ENCODE measurements around the gene ROR2.

ROR2 gene

DNA sequence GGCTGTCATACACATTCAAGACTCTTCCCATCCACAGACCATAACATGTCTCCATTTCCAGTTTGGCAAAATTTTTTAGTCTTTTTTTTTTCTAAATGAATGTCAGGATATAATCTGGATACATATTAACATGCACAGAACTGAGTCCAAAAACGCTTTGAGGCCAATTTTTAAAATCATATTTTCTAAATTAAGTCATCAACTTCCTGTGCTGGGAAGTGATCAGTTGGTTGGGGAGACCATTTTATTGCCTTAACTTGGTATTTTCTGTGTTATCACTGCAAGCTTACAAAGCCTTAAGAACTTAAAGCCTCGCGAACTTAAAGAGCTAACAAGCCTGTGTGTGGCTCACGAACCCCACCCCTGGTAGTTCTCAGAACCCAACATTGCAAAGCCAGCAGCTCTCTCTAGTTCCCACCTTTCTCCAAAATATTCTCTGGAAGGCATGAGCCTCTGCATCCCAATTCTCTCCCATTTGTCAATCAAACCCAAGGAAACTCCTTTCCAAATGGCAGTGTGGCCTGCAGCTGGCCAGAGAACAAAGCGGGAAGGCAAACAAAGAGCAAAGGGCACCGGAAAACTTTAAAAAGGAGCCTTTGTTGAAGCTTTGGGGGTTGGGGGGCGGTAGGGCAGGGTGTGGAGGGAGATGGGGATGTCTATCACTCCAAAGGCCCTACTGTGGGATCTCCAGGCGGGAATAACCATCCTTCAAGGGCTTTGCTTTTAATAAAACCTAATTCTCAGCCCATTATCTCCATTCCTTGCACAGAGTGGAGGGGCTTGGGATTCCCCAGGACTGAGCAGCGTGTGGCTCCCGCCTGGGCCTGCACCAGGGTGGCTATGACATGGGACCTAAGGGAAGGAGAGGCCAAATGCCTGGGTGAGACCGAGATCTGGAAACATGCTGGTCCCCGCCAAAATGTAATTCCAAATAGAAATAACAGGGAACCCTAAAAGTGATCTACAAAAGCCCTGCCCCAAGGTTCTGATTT is 65.0 kb downstream of the ROR2 start:
- peak in 1 of 10 donors; percentile 35 for DNase-seq
- intact Hi-C loops (cut with DNase I), result no loop called here

DNA sequence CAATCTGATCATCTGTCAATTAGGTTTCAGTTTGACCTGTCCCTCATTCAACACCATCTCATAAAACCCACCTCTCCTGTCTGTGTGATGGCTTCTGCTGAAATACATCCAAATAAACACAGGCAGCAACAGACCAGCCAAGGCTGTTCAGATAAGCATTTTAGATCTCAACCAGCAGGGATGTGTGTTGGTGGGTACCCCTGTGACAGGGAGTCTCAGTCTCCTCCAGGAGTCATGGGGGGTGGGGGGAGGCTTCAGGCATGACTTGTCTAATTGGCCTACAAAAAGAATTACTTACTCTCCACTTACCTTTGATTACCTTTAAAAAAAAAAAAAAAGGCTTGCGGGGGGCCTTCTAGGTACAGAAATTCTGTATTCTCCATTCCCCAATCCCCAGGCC is 65.9 kb downstream of the ROR2 start:
- intact Hi-C loops (cut with DNase I), result no loop called here
- DNase-seq, result no peak

- no peak for DNase-seq
- intact Hi-C loops (cut with DNase I), result no loop called here
Measured at GRCh38 chr9:91883503-91883902, 66.5 kb downstream of the ROR2 start.

DNA sequence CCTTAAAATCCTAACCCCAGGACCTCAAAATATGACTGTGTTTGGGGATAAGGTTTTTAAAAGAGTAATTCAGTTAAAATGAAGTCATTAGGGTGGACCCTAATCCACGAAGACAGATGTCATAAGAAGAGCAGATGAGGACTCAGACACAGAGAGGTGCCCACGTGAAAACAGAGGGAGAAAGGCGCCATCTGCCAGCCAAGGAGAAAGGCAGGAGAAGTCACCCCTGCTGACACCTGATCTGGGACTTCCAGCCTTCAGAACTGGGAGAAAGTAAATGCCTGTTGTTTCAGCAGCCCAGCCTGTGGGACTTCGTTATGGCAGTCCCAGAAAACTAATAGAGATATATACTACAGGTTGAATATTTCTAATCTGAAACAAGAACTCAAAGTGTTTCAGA is 67.4 kb downstream of the ROR2 start:
- DNase-seq, result no peak
- intact Hi-C loops (cut with DNase I), result no loop called here

- no peak for DNase-seq
- intact Hi-C loops (cut with DNase I), result no loop called here
Measured at GRCh38 chr9:91880378-91880972, 69.6 kb downstream of the ROR2 start.

- intact Hi-C loops (cut with DNase I), result no loop called here
- no peak for DNase-seq
Measured at GRCh38 chr9:91879231-91879630, 70.8 kb downstream of the ROR2 start.

DNA sequence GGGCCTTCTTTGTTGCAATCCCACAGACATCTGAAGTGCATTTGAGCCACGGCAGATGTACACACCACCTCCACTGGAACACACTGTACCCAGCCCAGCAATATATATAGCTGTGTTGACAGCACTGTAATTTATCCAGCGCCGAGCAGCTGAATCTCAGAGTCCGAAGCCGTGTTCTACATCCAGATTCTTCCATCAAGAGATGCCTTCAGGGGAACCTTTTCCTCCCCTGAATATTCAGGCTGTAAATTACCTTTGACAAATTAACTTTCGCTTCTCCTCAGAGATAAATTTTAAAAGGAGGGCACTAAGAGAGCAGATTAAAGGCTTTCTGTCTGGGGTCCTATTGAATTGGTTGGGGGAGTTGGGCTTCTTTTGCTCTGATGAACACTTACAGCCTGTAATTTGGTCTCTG is 76.4 kb downstream of the ROR2 start:
- intact Hi-C loops (cut with DNase I), result no loop called here
- DNase-seq, result peak in 1 of 10 donors; percentile 31

GRCh38 chr9:91868732-91869391 is 81.2 kb downstream of the ROR2 start:
- intact Hi-C loops (cut with DNase I), result no loop called here
- DNase-seq, result peak in 1 of 10 donors; percentile 20

GRCh38 chr9:91867740-91868139 is 82.3 kb downstream of the ROR2 start:
- DNase-seq, result no peak
- intact Hi-C loops (cut with DNase I), result no loop called here

GRCh38 chr9:91865041-91865440 is 85.0 kb downstream of the ROR2 start:
- intact Hi-C loops (cut with DNase I), result no loop called here

GRCh38 chr9:91864380-91864779 is 85.6 kb downstream of the ROR2 start:
- intact Hi-C loops (cut with DNase I), result no loop called here

More at GRCh38 chr9:91865041-91865440, 85.0 kb downstream of the ROR2 start:
- no peak for DNase-seq

GRCh38 chr9:91863469-91863868 is 86.6 kb downstream of the ROR2 start:
- DNase-seq, result no peak
- intact Hi-C loops (cut with DNase I), result no loop called here

More at GRCh38 chr9:91864380-91864779, 85.6 kb downstream of the ROR2 start:
- peak in 1 of 10 donors; percentile 68 for DNase-seq

GRCh38 chr9:91858213-91859030 is 91.6 kb downstream of the ROR2 start:
- intact Hi-C loops (cut with DNase I), result no loop called here
- peak in 1 of 10 donors; percentile 30 for DNase-seq

DNA sequence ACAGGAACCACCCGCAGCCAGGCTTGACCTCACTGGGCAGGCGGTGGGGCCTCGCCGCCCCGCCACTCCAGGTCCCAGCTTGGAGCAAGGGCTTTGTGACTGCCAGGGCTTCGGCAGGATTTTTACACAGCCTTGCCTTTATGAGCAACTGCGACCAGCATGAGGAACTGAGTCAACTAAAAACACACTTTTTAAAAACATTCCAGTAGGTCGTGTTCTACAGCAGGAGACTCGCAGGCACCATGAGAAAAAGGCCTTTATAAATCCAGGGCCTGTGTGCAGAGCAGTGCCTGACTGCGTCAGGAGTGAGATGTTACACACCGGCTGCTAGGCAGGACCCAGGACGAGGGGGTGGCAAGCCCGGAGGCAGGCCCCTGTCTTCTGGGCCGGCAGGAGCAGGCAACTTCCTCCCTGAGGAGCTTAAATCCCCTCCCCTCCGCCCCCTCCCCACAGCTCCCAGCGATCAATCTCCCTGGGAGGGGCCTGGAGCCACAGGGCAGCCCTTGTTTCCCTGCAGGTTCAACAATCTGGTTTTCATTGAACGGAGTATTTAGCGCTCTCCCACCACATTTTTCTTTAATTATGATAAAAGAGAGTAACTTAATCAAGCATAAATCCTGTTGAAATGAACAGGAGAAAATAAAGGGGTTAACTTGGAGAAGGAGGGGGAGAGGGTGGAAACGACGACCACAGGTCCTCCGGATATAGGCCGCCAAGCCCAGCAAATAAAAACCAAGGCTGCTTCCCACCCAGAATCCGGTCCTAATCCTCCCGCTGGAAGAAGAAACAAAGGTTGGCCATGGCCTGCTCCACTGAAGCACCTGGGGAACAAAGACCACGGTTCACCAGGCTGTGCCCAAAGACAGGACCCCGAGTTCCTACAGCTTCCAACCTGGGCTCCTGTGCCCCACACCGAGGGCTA is 92.5 kb downstream of the ROR2 start:
- peak in 1 of 10 donors; percentile 34 for DNase-seq
- intact Hi-C loops (cut with DNase I), result no loop called here

- peak in 1 of 10 donors; percentile 15 for DNase-seq
- intact Hi-C loops (cut with DNase I), result no loop called here
Measured at GRCh38 chr9:91856419-91856818, 93.6 kb downstream of the ROR2 start.

GRCh38 chr9:91855196-91855595 is 94.8 kb downstream of the ROR2 start:
- DNase-seq, result peak in 1 of 10 donors; percentile 65
- intact Hi-C loops (cut with DNase I), result no loop called here

DNA sequence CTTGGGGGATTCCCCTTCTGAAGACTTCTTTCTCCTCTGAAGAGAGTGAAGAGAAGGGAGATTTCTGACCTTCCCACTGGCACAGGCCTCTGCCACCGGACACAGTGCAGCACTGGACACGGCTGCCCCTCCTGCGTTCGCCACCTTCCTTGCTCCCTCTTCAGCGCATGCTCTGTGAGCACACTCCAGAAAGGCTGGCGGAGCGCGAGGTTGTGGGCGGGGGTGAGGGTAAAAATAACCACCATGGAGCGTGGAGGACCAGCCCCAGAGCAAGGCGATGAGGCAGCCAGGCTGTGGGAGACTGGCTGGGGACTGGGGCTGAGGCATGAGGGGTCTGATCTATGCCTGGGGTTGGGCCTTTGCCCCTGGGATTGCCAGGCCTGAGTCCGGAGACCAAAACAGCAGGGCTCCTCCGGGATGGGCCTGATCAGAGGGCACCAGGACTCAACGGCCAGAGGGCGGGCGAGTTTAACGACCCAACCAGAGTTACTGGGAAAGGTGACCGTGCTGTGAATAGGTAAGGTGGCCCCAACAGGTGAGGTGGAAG is 97.2 kb downstream of the ROR2 start:
- intact Hi-C loops (cut with DNase I), result no loop called here
- DNase-seq, result peak in 1 of 10 donors; percentile 53

DNA sequence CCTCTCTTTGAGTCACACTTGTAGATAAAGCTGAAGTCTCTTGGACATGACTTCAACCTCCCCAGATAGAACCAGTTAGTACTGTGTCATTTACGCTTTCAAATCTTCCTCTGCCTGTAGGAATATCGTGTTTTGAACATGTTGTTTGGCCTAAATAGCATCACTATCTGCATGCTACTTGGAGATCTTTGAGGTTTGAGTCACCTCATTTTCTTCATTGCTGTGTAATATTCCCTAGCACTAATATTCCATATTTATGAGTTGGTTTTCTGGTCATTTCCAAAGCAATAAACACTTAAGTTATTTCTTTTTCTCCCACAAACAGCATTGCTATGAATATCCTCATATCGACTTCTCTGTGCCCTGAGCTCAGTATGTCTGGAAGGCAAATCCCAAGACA is 100.3 kb downstream of the ROR2 start:
- intact Hi-C loops (cut with DNase I), result no loop called here

DNA sequence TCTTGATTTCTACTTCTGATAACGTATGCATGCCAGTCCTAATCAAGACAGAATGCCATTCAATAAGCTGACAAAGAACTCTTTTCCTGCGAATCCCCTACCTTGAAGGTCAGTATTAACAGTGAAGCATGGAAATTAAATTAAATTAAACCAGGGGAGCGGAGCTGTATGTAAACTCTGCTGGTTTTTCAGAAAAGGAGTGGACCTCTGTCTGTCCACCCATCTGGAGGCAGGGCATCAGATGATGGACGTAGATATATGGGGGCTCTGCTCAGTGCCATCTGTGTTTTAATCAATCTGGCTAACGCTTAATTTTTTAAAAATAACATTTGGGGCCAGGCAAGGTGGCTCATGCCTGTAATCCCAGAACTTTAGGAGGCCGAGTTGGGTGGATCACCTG is 101.9 kb downstream of the ROR2 start:
- DNase-seq, result no peak
- intact Hi-C loops (cut with DNase I), result no loop called here

More for the DNA sequence above, 100.3 kb downstream of the ROR2 start:
- DNase-seq, result no peak
